Measurements from ENCODE around the gene CACNG7.

CACNG7 gene

GRCh38 chr19:53983457-53984289 is 74.6 kb downstream of the CACNG7 start:
- DNase-seq = no peak

DNA sequence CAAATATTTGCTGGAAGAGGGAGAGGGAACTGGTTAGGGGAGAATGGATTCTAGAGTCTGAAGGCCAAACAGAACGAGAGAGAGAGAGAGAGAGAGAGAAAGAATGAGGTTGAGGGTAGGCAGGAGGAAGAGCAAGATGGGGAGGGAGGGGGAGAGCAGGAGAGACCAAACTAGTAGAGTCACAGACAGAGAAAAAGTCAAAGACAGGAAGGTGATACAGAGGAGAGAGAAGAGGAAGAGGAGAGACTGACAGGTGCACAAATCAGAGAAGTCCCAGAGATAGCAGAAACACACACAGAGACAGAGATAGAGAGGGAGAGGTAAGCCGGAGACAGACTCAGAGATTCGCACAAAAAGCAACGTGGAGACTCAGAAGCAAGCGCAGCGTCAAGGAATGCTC is 76.8 kb downstream of the CACNG7 start:
- DNase-seq = no peak

DNA sequence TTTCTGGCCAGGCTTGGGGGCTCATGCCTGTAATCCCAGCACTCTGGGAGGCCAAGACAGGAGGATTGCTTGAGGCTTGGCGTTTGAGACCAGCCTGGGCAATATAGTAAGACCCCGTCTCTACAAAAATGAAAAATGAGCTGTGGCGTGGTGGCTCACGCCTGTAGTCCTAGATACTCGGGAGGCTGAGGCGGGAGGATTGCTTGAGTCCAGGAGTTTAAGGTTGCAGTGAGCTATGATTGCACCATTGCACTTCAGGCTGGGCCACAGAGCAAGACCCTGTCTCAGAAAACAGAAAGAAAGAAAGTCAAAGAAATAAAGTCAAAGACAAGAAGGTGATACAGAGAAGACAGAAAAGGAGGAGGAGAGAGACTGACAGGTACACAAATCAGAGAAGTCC is 79.9 kb downstream of the CACNG7 start:
- no peak for DNase-seq

GRCh38 chr19:53989600-53990533 is 80.8 kb downstream of the CACNG7 start:
- no peak for DNase-seq

DNA sequence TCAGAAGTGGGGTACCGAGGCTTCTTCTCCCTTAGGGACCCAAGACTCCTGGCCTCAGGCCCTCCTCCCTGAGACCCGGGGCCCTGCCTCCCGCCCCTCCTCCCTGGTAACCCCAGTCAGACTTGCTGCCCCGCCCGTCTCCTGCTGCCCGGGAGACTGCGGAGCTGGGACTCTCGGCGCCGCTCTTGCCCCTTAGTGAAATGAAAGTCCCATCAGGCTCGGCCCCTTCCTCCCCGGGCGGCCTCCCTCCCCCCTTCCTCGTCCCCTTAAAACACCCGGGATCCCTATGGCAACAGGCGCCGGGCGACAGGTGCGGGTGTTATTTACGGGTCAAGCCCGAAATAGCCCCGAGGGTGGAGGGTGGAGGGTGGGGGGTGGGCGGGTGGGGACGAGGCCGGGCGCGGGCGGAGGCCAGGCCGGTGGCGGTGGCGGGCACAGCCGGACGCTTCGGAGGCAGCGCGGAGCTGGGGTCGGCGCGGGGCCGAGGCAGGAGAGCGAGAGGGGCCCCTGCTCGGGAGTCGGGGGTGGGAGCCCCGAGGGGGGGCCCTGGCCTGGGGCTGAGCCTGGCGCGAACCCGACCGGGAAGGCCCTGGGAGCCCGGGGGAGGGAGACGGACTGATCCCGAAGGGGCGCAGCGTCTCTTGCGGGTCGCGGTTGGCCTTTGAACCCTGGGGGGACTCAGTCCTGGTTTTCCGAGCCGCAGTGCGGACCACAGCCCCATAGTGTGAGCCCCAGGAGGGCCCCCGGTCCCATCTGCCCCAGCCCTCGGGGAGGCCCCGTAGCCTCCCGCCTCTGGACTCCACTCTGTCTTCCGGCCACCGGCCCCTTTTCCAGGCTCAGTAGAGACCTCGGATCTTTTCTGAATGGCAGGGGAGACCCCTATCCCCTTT is 82.4 kb downstream of the CACNG7 start, which contains the start of gene CACNG6:
CACNG6 (plus strand) TSS at position 414 of the 890 bp plus-strand sequence. CDS start 1,241 bp downstream, outside the sequence.
- DNase-seq = peak; percentile 34

DNA sequence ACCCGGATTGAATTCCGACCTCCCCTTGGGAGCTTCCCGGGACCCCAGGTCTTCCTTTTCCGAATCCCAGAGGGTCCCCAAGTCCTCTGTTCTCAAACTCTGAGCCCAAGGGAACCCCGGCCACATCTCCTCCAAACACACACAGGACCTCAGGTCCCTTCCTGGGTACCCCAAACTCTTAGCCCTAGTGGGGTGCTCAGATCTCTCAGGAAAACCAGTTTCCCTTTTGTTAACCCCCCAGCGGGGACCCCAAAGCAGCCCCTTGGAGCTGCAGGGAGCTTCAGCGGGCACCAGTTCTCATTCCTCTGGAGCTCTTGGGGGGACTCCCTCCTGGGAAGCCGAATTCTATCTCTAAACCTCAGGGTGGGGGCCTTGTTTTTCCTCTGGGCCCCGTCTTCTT is 83.1 kb downstream of the CACNG7 start:
- DNase-seq = no peak

GRCh38 chr19:53992815-53993214 is 83.7 kb downstream of the CACNG7 start:
- DNase-seq = no peak

DNA sequence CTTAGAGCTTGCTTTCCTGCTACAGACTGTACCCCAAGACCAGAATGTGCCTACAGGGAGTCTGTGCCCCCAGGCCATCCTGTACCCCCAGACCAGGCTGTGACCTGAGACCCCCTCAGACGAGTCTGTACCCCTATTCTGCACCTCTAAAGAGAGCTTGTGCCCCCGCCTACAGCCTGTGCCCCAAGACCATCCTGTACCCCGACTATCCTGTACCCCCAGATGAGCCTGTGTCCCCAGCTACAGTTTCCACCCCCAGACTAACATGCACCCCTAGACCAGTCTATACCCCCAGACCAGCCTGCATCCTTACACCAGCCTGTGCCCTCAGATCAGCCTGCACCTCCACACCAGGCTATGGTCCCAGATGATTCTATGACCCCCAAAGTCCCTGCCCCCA is 84.4 kb downstream of the CACNG7 start:
- no peak for DNase-seq
